Fibroblast of lung (primary cell): ENCODE data around the gene KCNN3. TPM values are rescaled to one million over a fixed set of nuclear protein-coding genes. Genes with fewer than 3 reads are reported as not detected.

Experiments
- DNase-seq, 2 donors: peaks; one replicate each; pipeline versions ENCODE4 v3.0.0 to v3.0.0-alpha.2; 2010; ENCODE audit warnings: low read depth in 2 of 2
- H2AFZ ChIP-seq: 2 replicates; pipeline ENCODE4 v1.5.1; 2012; ENCODE audit warnings: low read length, control low read depth, inconsistent platforms
- H3K27ac ChIP-seq: 2 replicates; pipeline ENCODE4 v1.5.1; 2011; ENCODE audit warnings: low read length, control low read depth; ENCODE audit not compliant: insufficient read depth
- H3K27me3 ChIP-seq: 2 replicates; pipeline ENCODE4 v1.5.1; 2011; ENCODE audit warnings: mild to moderate bottlenecking, low read length; ENCODE audit not compliant: control insufficient read depth, insufficient read depth
- H3K36me3 ChIP-seq: 2 replicates; pipeline ENCODE4 v1.5.1; 2011; ENCODE audit warnings: low read length; ENCODE audit not compliant: control insufficient read depth, insufficient read depth
- H3K4me1 ChIP-seq: 2 replicates; pipeline ENCODE4 v1.5.1; 2011; ENCODE audit warnings: low read length; ENCODE audit not compliant: control insufficient read depth, insufficient read depth; ENCODE audit errors: extremely low read depth
- H3K4me2 ChIP-seq: 2 replicates; pipeline ENCODE4 v1.5.1; 2011; ENCODE audit warnings: low read length, control low read depth; ENCODE audit not compliant: insufficient read depth; ENCODE audit errors: extremely low read depth
- H3K4me3 ChIP-seq, 4 experiments: fragments of 200-600 bp in 1 of 4; sonication (generic) in 1 of 4; replicated peaks in 1 of 4; 2 replicates each; pipeline ENCODE4 v1.5.1; 2011 to 2016; ENCODE audit warnings: low read length in 4 of 4, low read depth in 3 of 4, mild to moderate bottlenecking in 3 of 4, control low read depth in 2 of 4, inconsistent platforms in 1 of 4, mixed read lengths in 1 of 4; ENCODE audit not compliant: insufficient read depth in 1 of 4; ENCODE audit errors: control extremely low read depth in 1 of 4
- H3K79me2 ChIP-seq: 2 replicates; pipeline ENCODE4 v1.5.1; 2012; ENCODE audit warnings: mild to moderate bottlenecking, low read length, inconsistent platforms; ENCODE audit not compliant: control insufficient read depth, insufficient read depth
- H3K9ac ChIP-seq: 2 replicates; pipeline ENCODE4 v1.5.1; 2011; ENCODE audit warnings: mild to moderate bottlenecking, low read length, control low read depth; ENCODE audit not compliant: insufficient read depth
- H3K9me3 ChIP-seq: 2 replicates; pipeline ENCODE4 v1.5.1; 2012; ENCODE audit warnings: low read depth, low read length; ENCODE audit not compliant: control insufficient read depth, insufficient read depth
- H4K20me1 ChIP-seq: 2 replicates; pipeline ENCODE4 v1.5.1; 2011; ENCODE audit warnings: low read length; ENCODE audit not compliant: control insufficient read depth, insufficient read depth; ENCODE audit errors: extremely low read depth
- CTCF ChIP-seq, 2 donors: IDR thresholded peaks in 1 of 2; conservative IDR thresholded peaks in 1 of 2; 1 replicate in 1 of 2; 2 replicates in 1 of 2; pipeline ENCODE4 v1.5.1; 2011 to 2012; ENCODE audit warnings: low read length in 2 of 2, control low read depth in 1 of 2, inconsistent platforms in 1 of 2, low read depth in 1 of 2, mild to moderate bottlenecking in 1 of 2
- EZH2 ChIP-seq: IDR thresholded peaks from 2 replicates; pipeline ENCODE4 v1.5.1; 2012; ENCODE audit warnings: low read length, control low read depth, mild to moderate bottlenecking; ENCODE audit errors: missing control alignments
- polyA plus RNA-seq, 2 donors: library from polyadenylated mRNA; depleted of rRNA in 1 of 2; stranded (reverse) in 1 of 2; unstranded in 1 of 2; fragments of >200 nt; gene quantifications; 2 replicates each; pipeline ENCODE4 v1.2.1, GENCODE V29; 2011 to 2012; ENCODE audit warnings: missing spikeins in 1 of 2
- total RNA-seq: library from RNA; depleted of rRNA; stranded (reverse); fragments of >200 nt; gene quantifications from 2 replicates; pipeline ENCODE4 v1.2.1, GENCODE V29; 2014

KCNN3 gene
- total and polyA plus RNA-seq, 2 donors (not counting 1 experiment from before 2014, with no cell fraction given): not detected

- no peak for TF ChIP-seq EZH2
- no peak for TF ChIP-seq CTCF (conservative IDR thresholded peaks at IDR 0.05 in 1 of 2, IDR thresholded peaks at IDR 0.05 in 1 of 2; ENCODE audit: low read depth in 1 of 2, low read length in 2 of 2)
- H3K27ac ChIP-seq: no peak overlapping the region
- no peaks in the 10 kb centered on the region for H4K20me1 ChIP-seq
- peaks cover 2% of the 10 kb centered on the region for H3K27me3 ChIP-seq
- H3K36me3 ChIP-seq: no peaks in the 10 kb centered on the region
- no peak overlapping the region for H3K9ac ChIP-seq
- H3K4me3 ChIP-seq: no peak overlapping the region
- no peak overlapping the region for H3K4me2 ChIP-seq
- peak in 1 of 2 donors; percentile 36 for DNase-seq
- no peak overlapping the region for H2AFZ ChIP-seq
- no peaks in the 10 kb centered on the region for H3K9me3 ChIP-seq
- no peaks in the 10 kb centered on the region for H3K79me2 ChIP-seq
- H3K4me1 ChIP-seq: no peaks in the 10 kb centered on the region
Measured at GRCh38 chr1:154726896-154727753, 143.0 kb downstream of the KCNN3 start.

GRCh38 chr1:154726443-154726842, 143.6 kb downstream of the KCNN3 start:
- Histone ChIP-seq H3K9ac (no peak overlapping the region), H3K4me3 (no peak overlapping the region), H3K36me3 (no peaks in the 10 kb centered on the region), H3K9me3 (no peaks in the 10 kb centered on the region), H3K4me1 (no peaks in the 10 kb centered on the region), H3K27ac (no peak overlapping the region), H3K27me3 (peaks cover 2% of the 10 kb centered on the region), H3K4me2 (no peak overlapping the region), H4K20me1 (no peaks in the 10 kb centered on the region), H2AFZ (no peak overlapping the region), H3K79me2 (no peaks in the 10 kb centered on the region)
- peak in 1 of 2 donors; percentile 60 for DNase-seq
- no peak for TF ChIP-seq CTCF (conservative IDR thresholded peaks at IDR 0.05 in 1 of 2, IDR thresholded peaks at IDR 0.05 in 1 of 2; ENCODE audit: low read depth in 1 of 2, low read length in 2 of 2)
- no peak for TF ChIP-seq EZH2

- H3K4me3 ChIP-seq: no peak overlapping the region
- H3K27ac ChIP-seq: no peak overlapping the region
- no peak for TF ChIP-seq EZH2
- no peak for TF ChIP-seq CTCF (conservative IDR thresholded peaks at IDR 0.05 in 1 of 2, IDR thresholded peaks at IDR 0.05 in 1 of 2; ENCODE audit: low read depth in 1 of 2, low read length in 2 of 2)
- DNase-seq: no peak
- no peaks in the 10 kb centered on the region for H3K79me2 ChIP-seq
- peaks cover 2% of the 10 kb centered on the region for H3K27me3 ChIP-seq
- H2AFZ ChIP-seq: no peak overlapping the region
- no peaks in the 10 kb centered on the region for H4K20me1 ChIP-seq
- H3K9me3 ChIP-seq: no peaks in the 10 kb centered on the region
- no peak overlapping the region for H3K9ac ChIP-seq
- H3K4me1 ChIP-seq: no peaks in the 10 kb centered on the region
- no peaks in the 10 kb centered on the region for H3K36me3 ChIP-seq
- H3K4me2 ChIP-seq: no peak overlapping the region
Measured at GRCh38 chr1:154725865-154726264, 144.2 kb downstream of the KCNN3 start.
